GM18498 (cell line): ENCODE results near the gene SMYD3.

Source experiments
- ATAC-seq: cut with Tn5 transposase; IDR thresholded peaks from one replicate; pipeline ENCODE4 v1.9.1; 2021; ENCODE audit warnings: mild to moderate bottlenecking, moderate library complexity; ENCODE audit not compliant: unreplicated experiment

SMYD3 gene

GRCh38 chr1:246471688-246472087, 35.4 kb downstream of the SMYD3 start:
- no peak for ATAC-seq

- ATAC-seq, result no peak
These were observed 36.5 kb downstream of the SMYD3 start for GRCh38 chr1:246470585-246470984.

- ATAC-seq, result no peak
These were observed 44.1 kb downstream of the SMYD3 start for GRCh38 chr1:246462986-246463385.

- ATAC-seq, result no peak
These were observed 46.7 kb downstream of the SMYD3 start for GRCh38 chr1:246460406-246460805.

- no peak for ATAC-seq
These were observed 47.9 kb downstream of the SMYD3 start for GRCh38 chr1:246459221-246459620.

GRCh38 chr1:246455476-246455875, 51.6 kb downstream of the SMYD3 start:
- ATAC-seq, result no peak

GRCh38 chr1:246454655-246455054, 52.4 kb downstream of the SMYD3 start:
- ATAC-seq, result no peak

GRCh38 chr1:246450611-246451251, 56.3 kb downstream of the SMYD3 start:
- no peak for ATAC-seq

- ATAC-seq, result no peak
These were observed 58.7 kb downstream of the SMYD3 start for GRCh38 chr1:246448373-246448772.

- ATAC-seq, result no peak
These were observed 59.6 kb downstream of the SMYD3 start for GRCh38 chr1:246447501-246447900.

GRCh38 chr1:246445503-246445902, 61.6 kb downstream of the SMYD3 start:
- no peak for ATAC-seq

GRCh38 chr1:246444617-246445016, 62.5 kb downstream of the SMYD3 start:
- no peak for ATAC-seq

GRCh38 chr1:246437961-246438360, 69.1 kb downstream of the SMYD3 start:
- ATAC-seq, result no peak

GRCh38 chr1:246435421-246436041, 71.5 kb downstream of the SMYD3 start:
- no peak for ATAC-seq

- ATAC-seq, result no peak
These were observed 72.7 kb downstream of the SMYD3 start for GRCh38 chr1:246434335-246434734.

- no peak for ATAC-seq
These were observed 78.4 kb downstream of the SMYD3 start for GRCh38 chr1:246428542-246429308.

- no peak for ATAC-seq
These were observed 79.5 kb downstream of the SMYD3 start for GRCh38 chr1:246427611-246428010.

GRCh38 chr1:246425895-246426294, 81.2 kb downstream of the SMYD3 start:
- no peak for ATAC-seq

GRCh38 chr1:246425139-246425794, 81.8 kb downstream of the SMYD3 start:
- ATAC-seq, result no peak

- no peak for ATAC-seq
These were observed 86.8 kb downstream of the SMYD3 start for GRCh38 chr1:246420300-246420699.

GRCh38 chr1:246418565-246419312, 88.3 kb downstream of the SMYD3 start:
- no peak for ATAC-seq
